G401.6 (cell line): Measurements from ENCODE around the gene PRCP.
A peak's percentile ranks its signal among the peaks of the same experiment; 100 is the strongest.
"Not testable (repeated sequence)": the region's sequence is repeated elsewhere in the genome, so short reads cannot be mapped to it uniquely, and the experiment has no call there.

Experiments
- FAIRE-seq: peaks from 2 replicates; lab custom pipeline; 2012; peaks lifted over from hg19 to GRCh38; lab: Jason Lieb, UNC

The PRCP gene

GRCh38 chr11:82869657-82870056, 30.6 kb downstream of the PRCP start:
- no peak for FAIRE-seq

GRCh38 chr11:82867495-82868082, 32.6 kb downstream of the PRCP start:
- FAIRE-seq = peak; percentile 83

DNA sequence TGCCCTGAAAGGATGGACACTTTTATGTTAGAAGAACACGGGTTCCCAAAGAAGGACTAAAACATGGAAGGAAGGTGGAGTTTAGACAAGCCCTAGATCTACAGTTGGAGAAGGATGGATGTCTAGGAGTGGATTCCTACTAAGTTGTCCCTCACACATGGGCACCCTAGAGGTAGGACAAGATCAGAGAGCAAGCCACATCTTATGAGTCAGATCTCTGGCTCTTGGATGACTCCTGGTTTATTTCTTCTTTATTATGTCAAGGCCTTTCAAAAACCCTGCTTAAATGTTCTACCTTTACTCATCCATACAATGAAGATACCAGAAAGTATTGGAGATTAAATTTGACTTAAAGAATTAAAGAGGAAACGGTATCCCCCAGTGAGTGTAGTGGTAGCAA, 34.4 kb downstream of the PRCP start:
- FAIRE-seq = no peak

- FAIRE-seq = no peak
Measured at GRCh38 chr11:82864268-82864667, 36.0 kb downstream of the PRCP start.

GRCh38 chr11:82863209-82863608, 37.0 kb downstream of the PRCP start:
- FAIRE-seq = no peak

DNA sequence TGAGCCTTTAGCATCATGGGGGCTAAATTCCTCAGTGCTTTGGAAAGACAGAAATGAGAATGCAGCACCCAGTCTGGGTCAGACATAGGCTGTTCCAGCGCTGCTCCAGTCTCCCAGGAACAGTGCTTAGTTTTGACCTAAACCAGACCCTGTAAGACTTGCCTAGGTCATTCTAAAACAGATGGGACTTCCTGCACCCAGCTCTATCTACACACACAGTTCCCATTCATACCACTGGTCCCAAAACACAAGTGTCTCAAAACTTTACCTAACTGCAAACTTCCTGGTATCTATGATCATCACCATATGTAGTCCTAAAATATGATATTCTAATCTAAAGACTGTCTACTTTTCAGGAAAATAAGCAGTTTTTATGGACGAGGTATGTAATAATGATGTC, 37.9 kb downstream of the PRCP start:
- no peak for FAIRE-seq

- no peak for FAIRE-seq
Measured at GRCh38 chr11:82859750-82860149, 40.5 kb downstream of the PRCP start.

GRCh38 chr11:82858556-82859091, 41.6 kb downstream of the PRCP start:
- peak; percentile 96 for FAIRE-seq

GRCh38 chr11:82858133-82858532, 42.1 kb downstream of the PRCP start:
- no peak for FAIRE-seq

GRCh38 chr11:82857145-82857544, 43.1 kb downstream of the PRCP start:
- FAIRE-seq = no peak

DNA sequence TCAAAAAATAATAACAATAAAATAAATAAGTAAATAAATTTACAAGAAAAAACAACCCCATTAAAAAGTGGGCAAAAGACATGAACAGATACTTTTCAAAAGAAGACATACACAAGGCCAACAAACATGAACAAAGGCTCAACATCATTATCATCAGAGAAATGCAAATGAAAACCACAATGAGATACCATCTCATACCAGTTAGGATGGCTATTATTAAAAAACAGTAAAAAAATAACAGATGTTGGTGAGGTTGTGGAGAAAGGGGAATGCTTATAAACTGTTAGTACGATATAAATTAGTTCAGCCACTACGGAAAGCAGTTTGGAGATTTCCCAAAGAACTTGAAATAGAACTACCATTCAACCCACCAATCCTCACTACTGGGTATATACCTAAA, 44.6 kb downstream of the PRCP start:
- FAIRE-seq = no peak

DNA sequence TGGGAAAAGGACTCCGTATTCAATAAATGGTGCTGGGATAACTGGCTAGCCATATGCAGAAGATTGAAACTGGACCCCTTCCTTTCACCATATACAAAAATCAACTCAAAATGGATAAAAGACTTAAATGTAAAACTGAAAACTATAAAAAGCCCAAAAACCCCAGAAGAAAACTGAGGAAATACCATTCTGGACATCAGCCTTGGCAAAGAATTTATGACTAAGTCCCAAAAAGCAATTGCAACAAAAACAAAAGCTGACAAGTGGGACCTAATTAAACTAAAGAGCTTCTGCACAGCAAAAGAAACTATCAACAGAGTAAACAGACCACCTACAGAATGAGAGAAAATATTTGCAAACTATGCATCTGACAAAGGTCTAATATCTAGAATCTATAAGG, 45.3 kb downstream of the PRCP start:
- FAIRE-seq = not testable (repeated sequence)

- no peak for FAIRE-seq
Measured at GRCh38 chr11:82854242-82854641, 46.0 kb downstream of the PRCP start.

DNA sequence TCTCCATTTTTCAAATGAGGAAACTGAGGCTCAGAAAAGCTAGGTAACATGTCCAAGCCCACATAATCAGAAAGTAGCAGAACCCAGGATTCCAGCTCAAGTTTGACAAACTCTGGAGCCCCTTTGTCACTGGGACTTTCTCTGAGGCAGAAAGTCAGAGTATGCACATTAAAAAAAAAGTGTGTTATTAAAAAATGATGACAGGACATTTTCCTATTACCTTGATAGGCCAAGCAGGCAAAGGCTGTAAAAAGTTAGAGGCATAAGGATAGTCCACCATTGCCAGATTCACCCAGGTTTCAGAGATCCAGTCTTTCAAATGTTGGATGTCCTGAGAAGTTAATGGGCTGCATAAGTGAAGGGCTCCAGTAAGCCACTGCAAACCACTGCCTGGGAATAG, 51.4 kb downstream of the PRCP start:
- FAIRE-seq = no peak

DNA sequence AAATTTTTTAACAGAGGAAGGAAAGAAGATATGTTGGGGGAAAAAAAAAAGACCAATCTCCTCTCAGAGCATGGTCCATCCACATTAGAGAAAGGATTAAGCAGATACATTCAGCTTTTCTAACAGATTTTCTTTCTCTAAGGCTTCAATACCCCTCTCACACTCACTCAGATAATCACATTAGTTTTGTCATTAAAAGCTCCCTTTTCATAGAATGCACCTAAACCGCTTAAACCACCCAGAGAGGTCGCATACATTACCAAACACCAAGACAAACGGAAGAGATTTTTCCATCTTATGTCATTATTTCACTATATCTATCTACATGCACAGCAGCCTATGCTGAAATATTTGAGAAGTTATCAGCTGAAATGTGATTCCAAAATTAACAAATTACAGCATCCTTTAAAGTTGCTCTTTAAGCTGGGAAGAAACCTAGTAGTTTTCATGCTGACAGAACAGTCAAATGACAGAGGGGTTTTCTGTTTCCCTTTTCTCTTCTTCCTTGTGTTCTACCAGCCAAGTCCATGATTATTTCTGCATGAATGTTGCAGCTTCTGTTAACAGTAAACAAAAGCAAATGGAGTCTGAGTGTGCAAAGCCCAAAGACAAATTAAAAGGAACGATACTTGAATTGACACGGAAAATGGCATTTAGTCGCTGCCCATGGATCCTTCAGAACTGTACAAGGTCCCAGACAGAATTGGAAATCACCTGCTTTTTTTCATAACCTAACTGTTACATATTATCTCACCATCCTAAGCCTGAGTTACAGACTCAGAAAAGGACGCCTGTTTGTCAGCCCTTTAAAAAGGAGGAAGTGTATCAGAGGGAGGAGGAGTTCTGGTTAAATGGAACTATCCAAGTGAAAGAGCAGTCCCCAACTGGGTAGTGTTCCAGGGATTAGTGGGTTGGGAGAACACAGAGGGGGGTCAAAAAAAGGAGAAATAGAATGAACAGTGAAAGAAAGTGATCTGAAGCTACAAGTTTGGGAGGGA, 54.6 kb downstream of the PRCP start:
- FAIRE-seq = no peak

- FAIRE-seq = no peak
Measured at GRCh38 chr11:82843057-82843795, 57.0 kb downstream of the PRCP start.

DNA sequence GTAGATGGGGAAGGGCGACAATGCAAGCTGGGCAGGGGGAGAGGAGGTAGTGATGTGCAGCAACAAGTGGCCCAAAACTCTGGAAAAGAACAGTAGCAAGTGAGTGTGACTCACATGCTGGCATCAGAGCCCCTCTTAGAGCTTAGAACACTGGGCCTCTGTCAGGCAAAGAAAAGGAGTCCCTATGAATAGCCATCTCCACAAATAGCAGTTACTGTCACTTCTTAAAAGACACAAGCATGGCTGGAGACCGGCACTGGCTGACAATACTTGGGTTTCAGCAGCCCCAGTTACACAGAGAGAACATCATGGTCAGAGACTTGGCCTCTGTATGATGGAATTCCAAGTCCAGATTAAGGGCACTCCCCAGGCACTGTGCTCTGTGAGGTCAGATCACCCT, 58.2 kb downstream of the PRCP start:
- FAIRE-seq = no peak

DNA sequence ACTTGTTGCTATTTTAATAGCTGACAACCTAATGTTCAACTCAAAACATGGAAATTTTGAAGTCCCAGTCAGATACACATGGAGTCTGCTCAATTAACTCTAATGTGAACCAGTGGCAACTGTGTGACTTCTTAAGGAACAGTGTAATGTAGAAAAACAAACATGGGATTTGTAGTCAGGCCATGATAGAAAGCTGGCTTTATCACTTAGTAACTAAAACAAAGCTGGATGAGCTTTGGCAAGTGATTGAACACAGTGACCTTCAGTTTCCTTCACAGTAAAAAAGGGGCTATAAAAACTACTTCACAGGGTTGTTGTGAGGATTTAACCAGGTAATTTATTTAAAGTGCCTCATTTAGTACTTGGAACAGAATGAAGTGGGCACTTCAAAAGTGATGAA, 62.6 kb downstream of the PRCP start:
- no peak for FAIRE-seq

DNA sequence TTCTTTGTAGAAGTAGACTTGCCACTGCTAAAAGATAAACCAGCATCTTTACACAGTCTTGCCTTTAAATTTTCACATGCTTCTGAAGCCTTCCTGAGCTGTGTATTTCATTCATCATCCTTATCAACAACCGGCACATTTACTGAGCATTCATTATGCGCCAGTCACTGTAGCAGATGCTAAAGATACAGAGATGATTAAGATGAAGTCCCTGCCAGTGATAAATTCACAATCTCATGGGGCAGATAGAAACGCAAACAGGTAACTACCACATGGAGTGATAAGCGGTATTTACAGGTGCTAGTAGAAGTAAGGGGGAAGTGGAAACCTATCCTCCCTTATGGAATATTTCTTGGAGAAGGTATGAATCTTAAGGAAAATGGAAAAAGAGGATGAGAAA, 67.2 kb downstream of the PRCP start:
- no peak for FAIRE-seq

GRCh38 chr11:82831364-82831763, 68.9 kb downstream of the PRCP start:
- no peak for FAIRE-seq

DNA sequence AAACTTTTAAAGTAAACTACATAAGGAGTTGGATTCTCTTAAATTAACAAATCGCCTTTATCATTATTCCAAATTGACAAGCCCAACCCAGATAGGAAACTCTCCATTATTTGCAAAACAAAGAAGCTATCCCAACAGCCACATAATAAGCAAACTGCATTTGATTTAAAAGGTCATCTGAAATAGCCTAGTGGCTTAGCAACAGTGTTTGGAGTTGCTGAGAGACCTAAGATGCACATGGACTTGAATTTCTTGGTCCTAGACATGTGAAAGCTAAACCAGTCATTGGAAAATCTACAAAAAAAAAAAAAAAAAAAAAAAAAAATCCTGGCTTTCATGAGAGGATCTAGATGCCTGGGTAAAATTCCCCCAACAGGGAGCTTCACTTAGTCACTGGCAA, 69.5 kb downstream of the PRCP start:
- FAIRE-seq = no peak

GRCh38 chr11:82829101-82829500, 71.1 kb downstream of the PRCP start:
- FAIRE-seq = no peak

DNA sequence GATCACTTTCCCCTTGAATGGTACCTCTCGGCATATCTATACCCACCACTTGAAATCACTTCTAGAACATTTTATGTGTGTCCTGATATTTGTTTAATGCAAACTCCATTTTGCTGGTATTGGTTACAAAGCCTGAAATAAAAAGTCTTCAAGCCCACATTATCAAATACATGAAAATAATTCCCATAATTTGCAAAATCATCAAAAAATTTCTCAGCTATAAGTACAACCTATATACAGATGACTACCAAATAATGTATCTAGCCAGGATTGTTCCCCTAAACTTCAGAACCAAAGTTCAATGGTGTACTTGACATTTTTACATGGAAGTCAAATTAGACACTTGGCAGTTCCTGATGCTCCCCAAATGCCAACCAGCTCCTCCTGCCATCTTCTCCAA, 71.8 kb downstream of the PRCP start:
- no peak for FAIRE-seq
